Astrocyte (in vitro differentiated cells and primary cell): Measurements from ENCODE around the gene AP3B2.

Experiments
- CTCF ChIP-seq: IDR thresholded peaks from 2 replicates; pipeline ENCODE4 v1.5.1; 2011; ENCODE audit warnings: low read depth, mild to moderate bottlenecking, inconsistent platforms, low read length, moderate library complexity; ENCODE audit not compliant: insufficient read depth
- EZH2 ChIP-seq: IDR thresholded peaks from 2 replicates; pipeline ENCODE4 v1.6.1; 2012; ENCODE audit warnings: mild to moderate bottlenecking, low read length, inconsistent platforms; ENCODE audit not compliant: insufficient read depth

- no peak for TF ChIP-seq CTCF
- no peak for TF ChIP-seq EZH2
These were observed 34.1 kb upstream of the AP3B2 start for GRCh38 chr15:82743810-82744209.
